H9 (cell line): ENCODE data around the gene DLG1. TPM values are rescaled to one million over a fixed set of nuclear protein-coding genes. Genes with fewer than 3 reads are reported as not detected.

Experiments used
- DNase-seq: peaks from one replicate; pipeline ENCODE4 v3.0.0-alpha.2; 2017
- H2AFZ ChIP-seq: one replicate; pipeline ENCODE4 v1.6.1; 2013; ENCODE audit warnings: mild to moderate bottlenecking, low read length, control low read depth, moderate library complexity
- H2AK5ac ChIP-seq: 2 replicates; pipeline ENCODE4 v1.6.1; 2013; ENCODE audit warnings: low read length, control low read depth, mixed read lengths; ENCODE audit not compliant: insufficient read length
- H2BK120ac ChIP-seq: one replicate; pipeline ENCODE4 v1.6.1; 2013; ENCODE audit warnings: low read depth, mild to moderate bottlenecking, low read length, control low read depth, inconsistent platforms; ENCODE audit not compliant: poor library complexity, severe bottlenecking
- H2BK12ac ChIP-seq: 2 replicates; pipeline ENCODE4 v1.6.1; 2013; ENCODE audit warnings: low read length, control low read depth, mixed read lengths, low read depth; ENCODE audit not compliant: insufficient read length
- H2BK15ac ChIP-seq: 2 replicates; pipeline ENCODE4 v1.6.1; 2013; ENCODE audit warnings: low read depth, low read length, control low read depth
- H2BK20ac ChIP-seq: one replicate; pipeline ENCODE4 v1.6.1; 2013; ENCODE audit warnings: low read depth, mild to moderate bottlenecking, low read length, control low read depth, inconsistent platforms; ENCODE audit not compliant: poor library complexity, severe bottlenecking
- H2BK5ac ChIP-seq: 2 replicates; pipeline ENCODE4 v1.6.1; 2013; ENCODE audit warnings: low read length, control low read depth, mixed read lengths; ENCODE audit not compliant: insufficient read length
- H3K14ac ChIP-seq: 2 replicates; pipeline ENCODE4 v1.6.1; 2013; ENCODE audit warnings: low read length, control low read depth; ENCODE audit not compliant: insufficient read depth
- H3K18ac ChIP-seq: 2 replicates; pipeline ENCODE4 v1.6.1; 2013; ENCODE audit warnings: low read depth, mild to moderate bottlenecking, mixed read lengths, low read length, control low read depth; ENCODE audit not compliant: insufficient read length
- H3K23ac ChIP-seq: 2 replicates; pipeline ENCODE4 v1.6.1; 2013; ENCODE audit warnings: low read length, control low read depth, mixed read lengths, low read depth; ENCODE audit not compliant: insufficient read length
- H3K23me2 ChIP-seq: 2 replicates; pipeline ENCODE4 v1.6.1; 2013; ENCODE audit warnings: low read depth, mild to moderate bottlenecking, mixed read lengths, low read length, control low read depth; ENCODE audit not compliant: insufficient read length, poor library complexity, severe bottlenecking
- H3K27ac ChIP-seq: 2 replicates; pipeline ENCODE4 v1.5.1; 2013; ENCODE audit warnings: low read length, control low read depth, mixed read lengths, low read depth; ENCODE audit not compliant: insufficient read length
- H3K27me3 ChIP-seq: 2 replicates; pipeline ENCODE4 v1.6.1; 2013; ENCODE audit warnings: low read length, control low read depth, inconsistent platforms; ENCODE audit not compliant: insufficient read depth
- H3K4ac ChIP-seq: 2 replicates; pipeline ENCODE4 v1.6.1; 2013; ENCODE audit warnings: low read depth, mild to moderate bottlenecking, control low read depth, inconsistent platforms, low read length, moderate library complexity
- H3K4me1 ChIP-seq: 2 replicates; pipeline ENCODE4 v1.6.1; 2013; ENCODE audit warnings: low read length, control low read depth, inconsistent platforms; ENCODE audit not compliant: insufficient read depth
- H3K4me2 ChIP-seq: 2 replicates; pipeline ENCODE4 v1.6.1; 2013; ENCODE audit warnings: low read length, control low read depth, mixed read lengths; ENCODE audit not compliant: insufficient read length, insufficient read depth
- H3K56ac ChIP-seq: 2 replicates; pipeline ENCODE4 v1.6.1; 2013; ENCODE audit warnings: low read depth, mild to moderate bottlenecking, mixed read lengths, low read length, control low read depth; ENCODE audit not compliant: insufficient read length
- H3K79me1 ChIP-seq: 2 replicates; pipeline ENCODE4 v1.6.1; 2013; ENCODE audit warnings: low read depth, mild to moderate bottlenecking, moderate library complexity, low read length, control low read depth, inconsistent platforms; ENCODE audit not compliant: insufficient read depth, poor library complexity, severe bottlenecking
- H3K79me2 ChIP-seq: 2 replicates; pipeline ENCODE4 v1.6.1; 2013; ENCODE audit warnings: low read length, control low read depth, inconsistent platforms; ENCODE audit not compliant: insufficient read depth
- H3K9ac ChIP-seq: 2 replicates; pipeline ENCODE4 v1.6.1; 2013; ENCODE audit warnings: low read length, control low read depth, mixed read lengths; ENCODE audit not compliant: insufficient read length; ENCODE audit errors: extremely low read depth
- H3K9me3 ChIP-seq: one replicate; pipeline ENCODE4 v1.6.1; 2013; ENCODE audit warnings: low read depth, low read length, inconsistent platforms; ENCODE audit not compliant: control insufficient read depth
- H3T11ph ChIP-seq: one replicate; pipeline ENCODE4 v1.6.1; 2013; ENCODE audit warnings: mild to moderate bottlenecking, low read length, control low read depth, inconsistent platforms
- H4K20me1 ChIP-seq: one replicate; pipeline ENCODE4 v1.6.1; 2013; ENCODE audit not compliant: control insufficient read depth, insufficient read length, insufficient read depth
- H4K5ac ChIP-seq: 2 replicates; pipeline ENCODE4 v1.6.1; 2013; ENCODE audit warnings: low read depth, mild to moderate bottlenecking, mixed read lengths, low read length, control low read depth; ENCODE audit not compliant: insufficient read length
- H4K8ac ChIP-seq: replicated peaks from 2 replicates; pipeline ENCODE4 v1.6.1; 2013; ENCODE audit warnings: low read length, control low read depth, mixed read lengths, low read depth; ENCODE audit not compliant: insufficient read length
- H4K91ac ChIP-seq: 2 replicates; pipeline ENCODE4 v1.6.1; 2013; ENCODE audit warnings: low read depth, mild to moderate bottlenecking, moderate library complexity, mixed read lengths, low read length, control low read depth; ENCODE audit not compliant: insufficient read length
- H3K27ac Mint-ChIP-seq, 3 experiments: 2 replicates in 2 of 3; 3 replicates in 1 of 3; pipeline ENCODE4 v1.8.0; 2020 to 2021; ENCODE audit warnings: mixed read lengths in 3 of 3, mild to moderate bottlenecking in 1 of 3, moderate library complexity in 1 of 3
- H3K27me3 Mint-ChIP-seq: 2 replicates; pipeline ENCODE4 v1.8.0; 2021; ENCODE audit warnings: low read depth, mild to moderate bottlenecking, moderate library complexity, mixed read lengths
- H3K36me3 Mint-ChIP-seq, 3 experiments: 2 replicates in 2 of 3; 3 replicates in 1 of 3; pipeline ENCODE4 v1.8.0; 2020 to 2021; ENCODE audit warnings: low read depth in 3 of 3, mixed read lengths in 3 of 3; ENCODE audit not compliant: insufficient read depth in 1 of 3
- H3K4me1 Mint-ChIP-seq, 2 experiments: 2 replicates each; pipeline ENCODE4 v1.8.0; 2020; ENCODE audit warnings: mixed read lengths in 2 of 2
- H3K4me3 Mint-ChIP-seq, 2 experiments: 2 replicates in 1 of 2; 3 replicates in 1 of 2; pipeline ENCODE4 v1.8.0; 2020 to 2021; ENCODE audit warnings: mild to moderate bottlenecking in 2 of 2, mixed read lengths in 2 of 2, moderate library complexity in 1 of 2
- H3K9me3 Mint-ChIP-seq, 2 experiments: 2 replicates in 1 of 2; 3 replicates in 1 of 2; pipeline ENCODE4 v1.8.0; 2020; ENCODE audit warnings: mild to moderate bottlenecking in 2 of 2, mixed read lengths in 2 of 2, moderate library complexity in 1 of 2
- WGBS: extraction: QIAGEN DNeasy Blood & Tissue Kit; methylation state at CpG from one replicate; pipeline ENCODE4 v1.1.7; 2013; ENCODE audit warnings: missing lambda C conversion rate, low lambda C conversion rate, mixed read lengths; ENCODE audit not compliant: insufficient read length; ENCODE audit errors: extremely low coverage; 5-methylcytosine and 5-hydroxymethylcytosine counted together
- total RNA-seq: library from RNA; stranded (reverse); gene quantifications from 2 replicates; pipeline ENCODE4 v1.2.1, GENCODE V29; 2021
- TF ChIP-seq, protein P1 (sequence below): fragments of 200-600 bp; sonication (generic); conservative IDR thresholded peaks from 3 replicates; pipeline ENCODE4 v1.8.0; 2021; ENCODE audit warnings: antibody characterized with exemption, mild to moderate bottlenecking

Gene DLG1
- total RNA-seq, 1 experiment from 2014 or later: 84.1 TPM

DNA sequence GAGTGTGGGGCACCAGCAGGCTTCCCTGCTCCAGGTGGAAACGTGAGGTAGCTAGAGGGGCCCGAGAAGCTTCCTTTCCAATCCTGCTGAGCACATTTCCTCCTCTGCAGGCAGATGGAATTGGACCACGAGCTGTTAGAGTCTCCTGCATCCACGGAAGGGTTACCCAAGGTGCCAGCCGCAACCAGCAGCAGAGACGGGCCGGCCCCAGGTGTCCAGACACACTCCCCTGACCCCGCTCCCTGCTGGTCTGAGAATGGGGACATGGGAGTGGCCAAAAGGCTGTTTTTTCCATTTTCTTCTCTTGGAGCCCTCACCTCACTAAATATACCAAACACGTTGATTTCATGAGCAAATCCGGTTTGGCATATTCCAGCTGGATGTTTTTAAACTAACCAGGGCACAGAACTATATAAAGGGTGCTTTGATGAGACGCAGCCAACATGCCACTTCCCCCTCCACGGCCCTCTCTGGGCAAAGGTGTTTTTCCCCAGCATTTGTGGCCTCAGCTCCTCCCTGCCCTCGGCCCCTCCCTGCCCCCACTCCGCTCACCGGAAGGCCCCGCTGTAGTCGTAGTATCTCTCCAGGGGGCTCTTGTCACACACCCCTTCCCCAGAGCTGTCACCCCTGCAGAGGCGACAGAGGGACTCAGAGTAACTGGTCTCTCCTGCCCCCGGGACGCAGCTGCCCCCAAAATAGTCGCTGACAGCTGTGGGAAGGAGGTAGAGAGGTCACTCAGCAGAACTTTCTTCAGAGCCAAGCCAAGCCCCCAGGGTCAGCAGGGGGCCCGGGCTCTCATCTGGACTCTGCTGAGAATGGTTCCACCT lies 275.8 kb downstream of the DLG1 start:
- WGBS: no CpG with 5 or more reads among the region's 22 CpGs
- Histone ChIP-seq H4K20me1 (no peaks in the 10 kb centered on the region), H3T11ph (no peak overlapping the region), H3K79me1 (no peaks in the 10 kb centered on the region), H3K4me2 (no peak overlapping the region), H3K4ac (no peak overlapping the region), H3K27ac (no peak overlapping the region), H4K5ac (no peak overlapping the region), H3K79me2 (no peaks in the 10 kb centered on the region), H2BK12ac (no peak overlapping the region), H4K8ac (no peak overlapping the region), H3K14ac (no peak overlapping the region; the same call in 1 of the 2 replicates), H2AFZ (no peak overlapping the region), H3K23me2 (no peaks in the 10 kb centered on the region), H3K23ac (no peak overlapping the region), H3K9me3 (no peaks in the 10 kb centered on the region), H4K91ac (no peak overlapping the region), H3K18ac (no peak overlapping the region), H2BK120ac (no peak overlapping the region), H2BK20ac (no peak overlapping the region), H3K4me1 (no peaks in the 10 kb centered on the region; the same call in 1 of the 2 replicates), H3K9ac (no peak overlapping the region), H3K56ac (no peak overlapping the region), H2AK5ac (no peak overlapping the region), H3K27me3 (no peaks in the 10 kb centered on the region), H2BK5ac (no peak overlapping the region), H2BK15ac (no peak overlapping the region)
- Mint-ChIP-seq H3K4me1 (peaks cover 27 to 28% of the 10 kb centered on the region in 2 experiments), H3K27ac (peak overlapping the region in 1 of 3 experiments; percentile 48; a peak in 1 of 7 replicates), H3K9me3 (no peaks in the 10 kb centered on the region), H3K4me3 (no peak overlapping the region), H3K27me3 (peaks cover 13% of the 10 kb centered on the region), H3K36me3 (peaks cover 0 to 7% (median 0%) of the 10 kb centered on the region in 3 experiments; a peak in 1 of 7 replicates)
- peak; percentile 32 for DNase-seq
- TF ChIP-seq, protein P1, sequence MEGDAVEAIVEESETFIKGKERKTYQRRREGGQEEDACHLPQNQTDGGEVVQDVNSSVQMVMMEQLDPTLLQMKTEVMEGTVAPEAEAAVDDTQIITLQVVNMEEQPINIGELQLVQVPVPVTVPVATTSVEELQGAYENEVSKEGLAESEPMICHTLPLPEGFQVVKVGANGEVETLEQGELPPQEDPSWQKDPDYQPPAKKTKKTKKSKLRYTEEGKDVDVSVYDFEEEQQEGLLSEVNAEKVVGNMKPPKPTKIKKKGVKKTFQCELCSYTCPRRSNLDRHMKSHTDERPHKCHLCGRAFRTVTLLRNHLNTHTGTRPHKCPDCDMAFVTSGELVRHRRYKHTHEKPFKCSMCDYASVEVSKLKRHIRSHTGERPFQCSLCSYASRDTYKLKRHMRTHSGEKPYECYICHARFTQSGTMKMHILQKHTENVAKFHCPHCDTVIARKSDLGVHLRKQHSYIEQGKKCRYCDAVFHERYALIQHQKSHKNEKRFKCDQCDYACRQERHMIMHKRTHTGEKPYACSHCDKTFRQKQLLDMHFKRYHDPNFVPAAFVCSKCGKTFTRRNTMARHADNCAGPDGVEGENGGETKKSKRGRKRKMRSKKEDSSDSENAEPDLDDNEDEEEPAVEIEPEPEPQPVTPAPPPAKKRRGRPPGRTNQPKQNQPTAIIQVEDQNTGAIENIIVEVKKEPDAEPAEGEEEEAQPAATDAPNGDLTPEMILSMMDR: no peak
